HG02884 (cell line): ENCODE results near the gene SCRT2.
"Not testable (repeated sequence)": the region's sequence is repeated elsewhere in the genome, so short reads cannot be mapped to it uniquely, and the experiment has no call there.

Experiments used
- ATAC-seq: cut with Tn5 transposase; IDR thresholded peaks from one replicate; pipeline ENCODE4 v1.9.1; 2021; ENCODE audit warnings: mild to moderate bottlenecking, moderate library complexity; ENCODE audit not compliant: unreplicated experiment

The SCRT2 gene

DNA sequence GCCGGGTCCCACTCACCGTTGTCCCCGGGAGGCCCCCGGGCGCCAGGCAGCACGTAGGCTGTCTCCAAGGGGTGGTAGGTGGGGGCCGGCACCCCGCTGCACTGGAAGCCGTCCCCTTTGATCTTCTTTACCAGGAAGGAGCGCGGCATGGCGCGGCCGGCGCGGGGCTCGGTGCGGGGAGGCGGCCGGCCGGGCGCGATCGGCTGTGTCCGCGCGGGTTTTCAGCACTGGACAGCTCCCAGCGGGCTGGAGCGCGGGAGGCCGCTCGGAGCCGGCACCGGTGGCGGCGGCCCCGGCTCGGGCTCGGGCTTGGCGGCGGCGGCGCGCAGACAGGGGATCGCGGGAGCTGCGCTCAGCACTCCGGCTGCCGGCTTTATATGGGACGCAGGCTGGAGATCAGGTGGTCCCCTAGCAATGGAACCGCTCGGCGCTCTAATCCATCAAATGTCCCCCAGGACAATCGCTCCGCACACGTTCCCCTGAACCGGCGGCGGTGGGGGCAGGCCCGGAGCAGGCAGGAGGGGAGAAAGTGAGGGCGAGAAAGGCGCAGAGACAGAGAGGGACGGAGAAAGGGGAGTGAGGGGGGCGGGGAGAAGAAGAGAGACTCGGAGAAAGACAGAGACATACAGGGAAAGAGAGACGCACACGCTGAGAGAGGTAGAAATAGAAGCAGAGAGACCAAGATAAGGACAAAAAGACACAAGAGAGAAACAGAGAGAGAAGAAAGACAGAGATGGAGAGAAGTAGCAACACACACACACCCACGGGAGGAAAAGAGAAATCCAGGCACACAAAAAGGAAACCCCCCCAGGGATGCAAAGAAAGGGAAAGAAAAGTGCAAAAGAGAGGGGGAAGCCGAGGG lies at the start of gene SCRT2:
Gene SCRT2 (minus strand): TSS at position 350 of the 862 bp plus-strand sequence. CDS start 201 bp downstream, at position 149.
- no peak for ATAC-seq

- not testable (repeated sequence) for ATAC-seq
These were observed 49.2 kb upstream of the SCRT2 start for GRCh38 chr20:724797-725196.

GRCh38 chr20:723756-724155 lies 48.2 kb upstream of the SCRT2 start:
- no peak for ATAC-seq

DNA sequence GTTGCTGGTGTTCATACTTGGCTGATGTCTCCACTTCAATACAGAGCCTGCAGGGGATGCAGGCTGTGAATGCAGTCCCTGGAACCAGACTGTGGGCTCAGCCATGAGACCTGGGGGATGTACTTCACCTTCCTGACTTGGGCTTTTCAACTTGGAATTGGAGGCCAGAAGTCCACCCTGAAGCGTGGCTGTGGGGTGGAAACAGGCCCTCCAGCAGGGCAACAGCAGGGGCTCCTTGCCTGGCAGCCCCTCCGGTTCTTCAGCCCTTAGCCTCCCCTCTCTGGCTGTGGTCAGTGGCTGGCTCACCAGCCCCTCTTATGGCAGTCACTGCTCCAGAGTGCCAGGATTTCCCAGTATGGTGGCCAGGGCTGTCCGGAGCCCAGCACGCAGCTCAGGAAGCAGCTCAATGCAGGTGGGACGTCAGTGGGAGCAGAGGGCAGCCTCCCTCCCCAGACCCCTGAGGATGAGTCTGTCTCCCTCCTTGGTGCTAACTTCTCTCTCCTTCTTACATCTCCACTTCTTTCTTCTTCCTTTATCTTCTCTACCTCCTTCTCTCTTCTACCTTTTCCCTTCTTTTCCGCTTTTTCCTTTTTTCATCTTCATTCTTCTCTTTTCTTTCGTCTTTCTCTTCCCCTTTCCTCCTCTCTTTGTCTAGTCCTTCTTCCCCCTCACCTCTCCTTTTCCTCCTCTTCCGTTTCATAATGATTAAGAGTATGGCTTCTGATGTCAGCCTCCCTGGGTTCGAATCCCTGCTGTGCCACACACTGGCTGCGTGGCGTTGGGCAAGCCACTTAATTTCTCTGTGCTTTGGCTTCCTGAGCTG lies 47.4 kb upstream of the SCRT2 start:
- ATAC-seq = no peak

GRCh38 chr20:721876-722275 lies 46.3 kb upstream of the SCRT2 start:
- no peak for ATAC-seq

- no peak for ATAC-seq
These were observed 44.2 kb upstream of the SCRT2 start for GRCh38 chr20:719816-720215.

DNA sequence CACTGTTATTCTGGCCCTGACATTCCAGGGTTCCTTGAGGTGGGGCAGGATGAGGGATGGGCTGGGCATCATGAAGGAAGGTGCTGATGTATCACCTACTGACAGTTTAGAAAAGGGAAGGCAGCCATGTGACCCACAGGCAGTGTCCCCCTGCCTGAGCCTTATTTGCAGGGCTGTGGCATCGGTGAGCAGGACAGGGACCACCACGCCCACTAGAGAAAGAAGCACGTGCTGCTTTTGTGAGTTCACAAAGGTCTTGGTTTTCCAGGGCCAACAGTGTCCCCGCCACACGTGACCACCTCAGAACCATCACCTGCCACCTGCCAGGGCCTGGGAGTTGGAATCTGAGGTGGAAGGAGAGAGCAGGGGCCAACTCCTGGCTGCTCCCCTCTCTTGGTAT lies 43.5 kb upstream of the SCRT2 start:
- no peak for ATAC-seq

DNA sequence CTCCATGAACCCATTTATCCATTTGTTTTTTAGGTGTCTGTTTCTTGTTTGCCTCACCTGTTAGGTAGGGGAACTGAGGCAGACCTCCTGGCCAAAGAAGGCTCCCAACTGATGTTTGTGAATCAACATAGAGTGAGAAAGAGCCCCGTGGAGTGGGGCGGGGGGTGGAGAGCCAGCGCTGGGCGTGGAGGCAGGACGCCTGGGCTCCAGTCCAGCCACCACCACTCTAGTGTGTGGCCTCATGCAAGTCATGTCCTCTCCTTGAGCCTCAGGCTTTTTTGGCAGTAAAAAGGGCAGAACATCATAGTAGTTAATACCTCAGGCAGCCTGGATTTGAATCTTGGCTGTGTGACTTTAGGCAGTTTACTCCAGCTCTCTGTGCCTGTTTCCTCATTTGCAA lies 42.2 kb upstream of the SCRT2 start:
- ATAC-seq = no peak

GRCh38 chr20:717271-717670 lies 41.7 kb upstream of the SCRT2 start:
- ATAC-seq = no peak

DNA sequence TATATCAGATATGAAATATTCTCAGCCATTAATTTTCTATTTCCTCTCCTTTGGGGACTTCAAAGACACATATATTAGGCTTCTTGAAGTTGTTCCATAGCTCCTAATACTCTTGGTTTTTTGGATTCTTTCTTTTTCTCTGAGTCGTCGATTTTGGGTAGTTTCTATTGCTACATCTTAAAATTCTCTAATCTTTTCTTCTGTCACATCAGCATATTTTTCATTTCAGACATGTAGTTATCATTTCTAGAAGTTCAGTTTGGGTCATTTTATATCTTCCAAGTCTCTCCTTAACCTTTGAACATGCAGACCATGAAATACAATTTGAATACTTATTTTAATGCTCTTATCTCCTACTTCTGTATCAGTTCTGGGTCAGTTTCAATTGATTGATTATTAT lies 38.9 kb upstream of the SCRT2 start:
- ATAC-seq = no peak

GRCh38 chr20:711576-711975 lies 36.0 kb upstream of the SCRT2 start:
- no peak for ATAC-seq

- no peak for ATAC-seq
These were observed 35.3 kb upstream of the SCRT2 start for GRCh38 chr20:710780-711450.

- ATAC-seq = no peak
These were observed 34.6 kb upstream of the SCRT2 start for GRCh38 chr20:709991-710779.

GRCh38 chr20:709423-709822 lies 33.8 kb upstream of the SCRT2 start:
- ATAC-seq = no peak

DNA sequence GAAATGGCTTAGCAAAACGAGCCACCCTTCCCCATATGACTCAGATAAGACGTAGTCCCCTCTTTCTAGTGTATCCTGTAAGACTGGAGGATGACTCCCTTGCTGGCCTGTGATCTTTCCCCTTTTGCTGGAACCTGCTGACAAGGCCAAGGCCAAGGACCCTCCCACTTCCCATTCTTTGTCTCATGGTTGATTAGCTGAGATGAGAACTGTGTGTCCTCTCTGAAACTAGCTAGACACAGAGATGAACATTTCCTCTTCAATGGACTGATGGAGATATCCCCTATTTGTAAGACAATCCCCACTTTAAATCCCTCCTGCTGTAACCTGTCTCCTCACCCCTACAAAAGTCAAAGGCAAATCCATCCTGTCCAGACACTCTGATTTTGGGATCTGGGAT lies 33.4 kb upstream of the SCRT2 start:
- ATAC-seq = no peak

DNA sequence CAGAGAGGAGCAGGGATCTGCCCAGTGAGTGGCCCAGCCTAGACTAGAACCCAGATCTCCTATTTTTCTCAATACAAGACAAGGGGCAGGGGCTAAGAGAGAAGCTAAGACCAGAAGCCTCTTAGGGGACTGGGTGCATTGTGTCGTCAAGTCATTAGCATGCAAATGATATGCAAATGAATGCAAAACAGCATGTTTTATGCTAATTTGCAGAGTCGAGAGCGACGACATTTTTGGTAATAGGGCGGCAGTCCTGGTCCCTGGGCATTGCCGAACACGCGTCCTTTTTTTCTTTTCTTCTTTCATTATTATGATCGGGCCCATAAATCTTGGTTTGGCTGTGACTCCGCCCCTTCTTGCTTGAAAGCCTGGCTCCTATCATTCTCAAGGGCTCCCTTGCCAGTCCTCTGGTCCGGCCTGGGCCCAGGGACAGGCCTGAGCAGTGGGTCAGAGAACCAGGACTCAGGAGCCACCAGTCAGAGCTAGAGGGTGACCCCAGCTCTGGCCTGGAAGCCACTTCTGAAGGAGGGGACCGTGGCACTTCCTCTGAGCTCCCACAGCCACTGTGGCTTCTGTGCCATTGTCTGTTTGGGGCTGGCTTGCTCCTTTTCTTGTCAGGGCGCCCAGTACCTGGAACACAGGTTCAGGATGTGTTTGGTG lies 32.0 kb upstream of the SCRT2 start:
- no peak for ATAC-seq

GRCh38 chr20:706366-706885 lies 30.8 kb upstream of the SCRT2 start:
- no peak for ATAC-seq

DNA sequence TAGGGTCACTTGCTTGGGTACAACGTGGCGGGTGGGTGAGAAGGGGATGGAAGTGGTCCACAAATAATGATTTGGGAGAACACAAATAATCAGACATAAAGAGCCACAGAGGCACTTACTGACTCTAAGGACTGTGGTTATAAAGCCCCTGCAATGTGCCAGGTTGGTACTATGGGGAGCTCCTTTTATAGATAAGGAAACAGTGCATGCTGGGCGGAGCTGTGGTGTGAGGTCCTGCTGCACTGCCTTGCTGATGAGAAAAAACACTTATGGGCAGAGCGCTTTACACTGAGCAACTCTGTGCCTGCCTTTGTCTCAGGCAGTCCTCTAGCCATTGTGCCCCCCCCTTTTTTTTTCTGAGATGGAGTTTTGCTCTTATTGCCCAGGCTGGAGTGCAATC lies 29.1 kb upstream of the SCRT2 start:
- no peak for ATAC-seq

DNA sequence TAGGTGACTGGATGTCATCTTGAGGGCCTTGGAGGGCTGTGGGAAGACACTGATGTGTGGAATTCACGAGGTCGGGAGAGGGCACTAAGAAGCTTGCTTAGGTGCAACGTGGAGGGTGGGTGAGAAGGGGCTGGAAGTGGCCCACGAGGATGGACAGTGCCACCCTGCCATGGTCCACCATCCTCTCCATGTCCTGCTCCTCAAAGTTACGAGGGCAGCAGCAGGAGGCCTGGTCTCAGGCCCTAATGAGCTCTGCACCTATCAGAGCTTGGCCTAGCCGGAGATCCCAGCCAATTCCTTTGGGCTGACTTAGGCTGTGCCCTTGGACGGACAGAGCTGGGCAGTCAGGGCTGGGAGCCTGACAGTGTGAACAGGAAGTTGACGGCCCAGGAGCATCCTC lies 27.8 kb upstream of the SCRT2 start:
- no peak for ATAC-seq

GRCh38 chr20:703006-703405 lies 27.4 kb upstream of the SCRT2 start:
- no peak for ATAC-seq
